ENCODE results near the gene PUSL1.

The PUSL1 gene

DNA sequence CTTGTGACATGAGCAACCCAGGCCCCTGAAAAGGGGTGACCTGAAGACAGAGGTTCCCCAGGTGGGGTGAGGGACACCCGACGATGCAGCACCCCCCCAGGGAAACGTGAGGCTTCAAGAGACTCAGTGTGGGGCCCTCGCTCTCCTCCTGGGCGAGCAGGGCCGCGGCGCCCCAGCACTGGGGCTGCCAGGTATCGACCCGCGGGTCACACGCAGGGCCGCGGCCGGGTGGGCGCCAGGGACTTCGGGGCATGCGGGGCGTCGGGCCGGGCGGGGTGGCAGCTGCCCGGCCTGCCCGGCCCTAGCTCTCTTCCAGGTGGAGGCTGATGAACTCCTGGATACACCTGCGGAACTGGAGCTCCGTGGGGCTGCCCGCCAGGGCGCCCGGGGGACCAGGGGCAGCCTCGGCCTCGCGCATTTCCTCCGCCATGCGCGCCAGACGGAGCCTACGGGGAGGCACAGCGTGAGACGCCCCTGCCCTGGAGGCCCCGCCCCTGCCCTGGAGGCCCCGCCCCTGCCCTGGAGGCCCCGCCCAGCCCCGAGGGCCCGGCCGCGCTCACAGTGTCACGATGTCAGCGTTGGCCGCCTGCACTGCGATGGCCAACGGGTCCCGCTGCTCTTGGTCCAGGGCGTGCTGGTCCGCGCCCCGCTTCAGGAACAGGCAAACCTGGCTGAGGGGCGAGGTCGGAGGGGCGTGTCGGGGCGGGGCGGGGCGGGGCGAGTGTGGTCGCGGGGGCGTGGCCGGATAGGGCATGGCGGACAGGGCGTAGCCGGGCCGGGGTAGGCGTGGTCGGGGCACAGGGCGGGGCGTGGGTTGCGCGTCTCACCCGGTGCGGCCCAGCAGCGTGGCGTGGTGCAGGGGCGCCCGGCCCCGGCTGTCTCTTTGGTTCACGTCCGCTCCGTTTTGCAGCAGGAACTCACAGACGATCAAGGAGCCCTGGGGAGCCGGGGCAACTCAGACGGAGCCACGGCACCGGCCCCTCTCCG is 14.8 kb upstream of the PUSL1 start:
- Histone ChIP-seq H3K23ac (ENCODE audit: low read depth, low read length, poor library complexity) (peak overlapping the region; percentile 85), H2AFZ (ENCODE audit: low read length) (no peak overlapping the region), H3K18ac (ENCODE audit: low read length) (no peak overlapping the region), H3K4me3 (ENCODE audit: low read length in 2 of 2) (no peak overlapping the region), H3K36me3 (replicated peaks in 1 of 2; ENCODE audit: control insufficient read depth in 2 of 2, insufficient read depth in 2 of 2, low read length in 2 of 2) (peaks cover 3 to 31% of the 10 kb centered on the region in 2 donors), H3K27ac (replicated peaks; ENCODE audit: low read length) (no peak overlapping the region), H2BK15ac (ENCODE audit: low read length) (no peak overlapping the region), H2AK5ac (ENCODE audit: low read depth, low read length) (peak overlapping the region; percentile 70), H2BK12ac (ENCODE audit: low read length) (no peak overlapping the region), H3K27me3 (ENCODE audit: control insufficient read depth in 3 of 3, insufficient read depth in 3 of 3, low read depth in 1 of 3, low read length in 3 of 3) (no peaks in the 10 kb centered on the region), H3K9me3 (replicated peaks in 1 of 2; ENCODE audit: control insufficient read depth in 2 of 2, insufficient read depth in 1 of 2, low read depth in 1 of 2, low read length in 2 of 2) (peaks cover 0 to 3% of the 10 kb centered on the region in 2 donors), H4K8ac (ENCODE audit: low read depth, low read length) (no peak overlapping the region), H3K4me2 (ENCODE audit: insufficient read depth, low read length, poor library complexity, severe bottlenecking) (peak overlapping the region; percentile 18), H2BK5ac (ENCODE audit: low read length) (peak overlapping the region; percentile 24), H2BK120ac (ENCODE audit: low read depth, low read length) (no peak overlapping the region), H3K9ac (ENCODE audit: low read depth, low read length, poor library complexity) (no peak overlapping the region), H3K4me1 (ENCODE audit: control insufficient read depth in 2 of 2, insufficient read depth in 1 of 2, low read depth in 1 of 2, low read length in 2 of 2) (no peaks in the 10 kb centered on the region), H3K79me1 (ENCODE audit: low read depth, low read length) (peaks cover 4% of the 10 kb centered on the region), H4K91ac (ENCODE audit: low read depth, low read length, poor library complexity) (no peak overlapping the region), H3K4ac (ENCODE audit: low read length) (no peak overlapping the region), H3K14ac (ENCODE audit: low read length) (no peak overlapping the region)
- WGBS, 2 donors (ENCODE audit: extremely low coverage in 2 of 2, insufficient read length in 2 of 2, insufficient replicate concordance in 1 of 2) = no CpG with 5 or more reads among the region's 94 CpGs
- no peak for DNase-seq (ENCODE audit: low spot score)

DNA sequence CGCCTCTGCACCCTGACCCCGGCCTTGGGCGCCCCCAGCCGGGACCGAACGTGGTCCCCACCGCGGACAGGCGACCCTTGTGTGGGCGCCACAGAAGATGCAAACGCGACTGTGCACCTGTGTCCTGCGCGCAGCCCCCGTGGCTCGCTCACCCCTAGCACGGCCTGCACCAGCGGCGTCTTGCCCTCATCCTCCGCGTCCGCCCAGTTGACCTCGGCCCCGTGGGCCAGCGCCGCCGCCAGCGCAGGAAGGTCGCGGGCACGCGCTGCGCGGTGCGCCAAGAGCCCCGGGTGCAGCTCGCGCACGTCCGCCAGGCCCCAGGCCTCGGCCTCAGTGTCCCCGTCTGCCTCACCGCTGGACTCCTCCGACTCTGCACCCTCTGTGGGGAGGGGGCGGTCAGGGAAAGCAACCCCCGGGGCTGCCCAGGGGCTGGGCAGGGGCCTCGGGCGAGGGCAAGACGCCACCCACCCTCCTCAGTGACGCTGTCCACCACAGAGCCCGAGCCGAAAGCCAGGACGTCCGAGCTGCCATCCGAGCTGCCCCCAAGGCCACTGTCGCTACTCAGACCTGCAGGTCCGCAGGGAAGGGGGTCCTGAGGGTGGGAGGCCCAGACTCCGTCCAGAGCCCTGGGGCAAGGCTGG is 14.0 kb upstream of the PUSL1 start:
- no peak overlapping the region for H3K4me3 ChIP-seq (ENCODE audit: low read length in 2 of 2)
- no peak for DNase-seq (ENCODE audit: low spot score)
- H4K91ac ChIP-seq (ENCODE audit: low read depth, low read length, poor library complexity) = no peak overlapping the region
- peak overlapping the region; percentile 24 for H2BK5ac ChIP-seq (ENCODE audit: low read length)
- H3K4ac ChIP-seq (ENCODE audit: low read length) = no peak overlapping the region
- H2BK12ac ChIP-seq (ENCODE audit: low read length) = no peak overlapping the region
- H3K4me2 ChIP-seq (ENCODE audit: insufficient read depth, low read length, poor library complexity, severe bottlenecking) = no peak overlapping the region
- no peak overlapping the region for H4K8ac ChIP-seq (ENCODE audit: low read depth, low read length)
- H3K9me3 ChIP-seq (replicated peaks in 1 of 2; ENCODE audit: control insufficient read depth in 2 of 2, insufficient read depth in 1 of 2, low read depth in 1 of 2, low read length in 2 of 2) = peaks cover 0 to 3% of the 10 kb centered on the region in 2 donors
- peak overlapping the region; percentile 52 for H3K18ac ChIP-seq (ENCODE audit: low read length)
- H3K27ac ChIP-seq (replicated peaks; ENCODE audit: low read length) = no peak overlapping the region
- no peaks in the 10 kb centered on the region for H3K4me1 ChIP-seq (ENCODE audit: control insufficient read depth in 2 of 2, insufficient read depth in 1 of 2, low read depth in 1 of 2, low read length in 2 of 2)
- WGBS, 2 donors (ENCODE audit: extremely low coverage in 2 of 2, insufficient read length in 2 of 2, insufficient replicate concordance in 1 of 2) = no CpG with 5 or more reads among the region's 58 CpGs
- no peak overlapping the region for H2BK120ac ChIP-seq (ENCODE audit: low read depth, low read length)
- H2BK15ac ChIP-seq (ENCODE audit: low read length) = no peak overlapping the region
- peaks cover 4% of the 10 kb centered on the region for H3K79me1 ChIP-seq (ENCODE audit: low read depth, low read length)
- no peaks in the 10 kb centered on the region for H3K27me3 ChIP-seq (ENCODE audit: control insufficient read depth in 3 of 3, insufficient read depth in 3 of 3, low read depth in 1 of 3, low read length in 3 of 3)
- H3K14ac ChIP-seq (ENCODE audit: low read length) = no peak overlapping the region
- H2AFZ ChIP-seq (ENCODE audit: low read length) = no peak overlapping the region
- peak overlapping the region; percentile 55 for H3K23ac ChIP-seq (ENCODE audit: low read depth, low read length, poor library complexity)
- H2AK5ac ChIP-seq (ENCODE audit: low read depth, low read length) = peak overlapping the region; percentile 70
- H3K36me3 ChIP-seq (replicated peaks in 1 of 2; ENCODE audit: control insufficient read depth in 2 of 2, insufficient read depth in 2 of 2, low read length in 2 of 2) = peaks cover 3 to 31% of the 10 kb centered on the region in 2 donors
- no peak overlapping the region for H3K9ac ChIP-seq (ENCODE audit: low read depth, low read length, poor library complexity)

DNA sequence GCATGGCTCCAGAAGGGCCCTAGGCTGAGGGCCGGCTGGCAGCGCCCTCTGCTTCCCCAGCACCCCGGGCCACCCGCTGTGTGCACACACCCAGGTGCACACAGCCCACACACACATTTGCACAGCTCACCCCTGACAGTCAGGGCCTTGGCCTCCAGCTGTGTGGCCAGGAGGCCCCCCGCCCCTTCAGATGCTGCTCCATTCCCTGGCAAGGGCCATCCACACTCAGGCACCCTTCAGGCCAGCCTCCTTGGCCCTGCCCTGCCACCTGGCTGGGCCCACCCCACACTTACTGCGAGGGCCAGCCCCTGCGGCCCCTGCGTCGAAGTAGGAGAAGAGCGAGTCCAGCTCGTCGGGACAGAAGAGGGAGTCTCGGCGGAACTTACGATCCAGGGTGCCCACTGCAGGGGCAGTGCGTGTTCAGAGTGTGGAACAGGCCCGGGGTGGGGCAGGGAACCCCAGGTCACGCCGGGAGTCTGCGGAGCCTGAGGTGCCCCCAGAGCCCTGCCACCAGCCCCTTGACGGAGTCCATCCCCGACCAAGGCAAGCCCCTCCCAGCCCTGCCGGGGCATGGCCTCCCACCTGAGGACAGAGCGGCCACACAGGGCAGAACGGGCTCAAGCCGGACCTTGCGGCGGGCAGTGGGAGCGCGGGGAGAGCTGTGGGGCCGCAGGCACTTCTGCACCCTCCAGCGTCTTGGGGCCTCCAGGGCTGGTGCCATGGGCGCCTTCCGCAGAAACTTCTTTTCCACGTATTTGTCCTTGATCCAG is 13.1 kb upstream of the PUSL1 start:
- H2BK120ac ChIP-seq (ENCODE audit: low read depth, low read length) = no peak overlapping the region
- no peaks in the 10 kb centered on the region for H3K27me3 ChIP-seq (ENCODE audit: control insufficient read depth in 3 of 3, insufficient read depth in 3 of 3, low read depth in 1 of 3, low read length in 3 of 3)
- H2BK15ac ChIP-seq (ENCODE audit: low read length) = no peak overlapping the region
- no peak overlapping the region for H2AK5ac ChIP-seq (ENCODE audit: low read depth, low read length)
- peaks cover 3 to 31% of the 10 kb centered on the region in 2 donors for H3K36me3 ChIP-seq (replicated peaks in 1 of 2; ENCODE audit: control insufficient read depth in 2 of 2, insufficient read depth in 2 of 2, low read length in 2 of 2)
- no peak for DNase-seq (ENCODE audit: low spot score)
- no peak overlapping the region for H3K18ac ChIP-seq (ENCODE audit: low read length)
- no peak overlapping the region for H3K9ac ChIP-seq (ENCODE audit: low read depth, low read length, poor library complexity)
- H4K91ac ChIP-seq (ENCODE audit: low read depth, low read length, poor library complexity) = no peak overlapping the region
- H4K8ac ChIP-seq (ENCODE audit: low read depth, low read length) = no peak overlapping the region
- H3K4me1 ChIP-seq (ENCODE audit: control insufficient read depth in 2 of 2, insufficient read depth in 1 of 2, low read depth in 1 of 2, low read length in 2 of 2) = no peaks in the 10 kb centered on the region
- H3K9me3 ChIP-seq (replicated peaks in 1 of 2; ENCODE audit: control insufficient read depth in 2 of 2, insufficient read depth in 1 of 2, low read depth in 1 of 2, low read length in 2 of 2) = peaks cover 0 to 3% of the 10 kb centered on the region in 2 donors
- no peak overlapping the region for H3K14ac ChIP-seq (ENCODE audit: low read length)
- no CpG with 5 or more reads among the region's 35 CpGs for WGBS, 2 donors (ENCODE audit: extremely low coverage in 2 of 2, insufficient read length in 2 of 2, insufficient replicate concordance in 1 of 2)
- no peak overlapping the region for H3K4me3 ChIP-seq (ENCODE audit: low read length in 2 of 2)
- no peak overlapping the region for H2AFZ ChIP-seq (ENCODE audit: low read length)
- no peak overlapping the region for H3K4me2 ChIP-seq (ENCODE audit: insufficient read depth, low read length, poor library complexity, severe bottlenecking)
- peak overlapping the region; percentile 13 for H2BK5ac ChIP-seq (ENCODE audit: low read length)
- H3K23ac ChIP-seq (ENCODE audit: low read depth, low read length, poor library complexity) = peak overlapping the region; percentile 73
- no peak overlapping the region for H2BK12ac ChIP-seq (ENCODE audit: low read length)
- H3K27ac ChIP-seq (replicated peaks; ENCODE audit: low read length) = no peak overlapping the region
- H3K4ac ChIP-seq (ENCODE audit: low read length) = no peak overlapping the region
- H3K79me1 ChIP-seq (ENCODE audit: low read depth, low read length) = peaks cover 4% of the 10 kb centered on the region
